Erythroblast (primary cell): ENCODE measurements around the gene MAD1L1.

Experiments used
- GATA1 ChIP-seq: IDR thresholded peaks from 2 replicates; pipeline ENCODE4 v1.6.1; 2011; ENCODE audit warnings: low read depth, mild to moderate bottlenecking, control low read depth, low read length, moderate library complexity
- POLR2A ChIP-seq: IDR thresholded peaks from 2 replicates; pipeline ENCODE4 v1.6.1; 2011; ENCODE audit warnings: mild to moderate bottlenecking, low read length

DNA sequence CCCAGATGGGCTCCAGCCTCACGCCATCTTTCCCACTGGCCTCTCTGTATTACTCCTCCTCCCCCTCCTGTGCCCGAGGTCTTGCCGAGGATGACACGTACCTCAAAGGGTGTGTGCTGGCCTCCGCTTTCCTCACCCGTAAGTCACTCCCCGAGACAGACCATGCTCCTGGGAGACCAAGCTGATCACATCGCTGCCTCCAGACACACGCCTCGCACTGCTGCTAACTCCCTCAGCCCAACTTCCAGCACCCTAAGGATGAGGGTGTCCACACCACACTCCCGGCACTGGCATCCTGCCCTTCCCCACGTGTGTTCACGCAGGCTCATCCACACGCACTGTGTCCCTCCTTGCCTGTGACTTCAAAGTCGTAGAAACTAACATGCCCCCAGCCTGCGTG, 24.0 kb downstream of the MAD1L1 start:
- TF ChIP-seq GATA1 (no peak), POLR2A (no peak)
